ENCODE measurements around the gene PTDSS2. TPM values are rescaled to one million over a fixed set of nuclear protein-coding genes. Genes with fewer than 3 reads are reported as not detected.
A peak's percentile ranks its signal among the peaks of the same experiment; 100 is the strongest.

PTDSS2 gene
- polyA plus RNA-seq, 4 donors = 9.5 to 20.3 (median 15.4) TPM

- peaks cover 0 to 18% (median 0%) of the 10 kb centered on the region in 3 donors for H3K36me3 ChIP-seq (ENCODE audit: control insufficient read depth in 3 of 3, insufficient read depth in 2 of 3, low read depth in 1 of 3, low read length in 3 of 3)
- peak; percentile 93 to 98 for DNase-seq
- H3K9me3 ChIP-seq (ENCODE audit: control insufficient read depth in 2 of 2, insufficient read depth in 1 of 2, low read depth in 1 of 2, low read length in 1 of 2) = no peaks in the 10 kb centered on the region
- WGBS, 3 donors = 2 to 3% (median 2%) methylated on average over 45 to 55 of the region's 55 CpGs
- H3K27me3 ChIP-seq (ENCODE audit: control insufficient read depth in 3 of 3, insufficient read depth in 3 of 3, low read length in 3 of 3) = no peaks in the 10 kb centered on the region
- H3K4me3 ChIP-seq (ENCODE audit: low read depth in 1 of 3, low read length in 3 of 3) = peak overlapping the region; percentile 56 to 62 (median 57)
- H3K27ac ChIP-seq (ENCODE audit: low read depth in 1 of 3, low read length in 2 of 3) = peak overlapping the region; percentile 93 to 98 (median 96)
- peaks cover 0 to 64% (median 2%) of the 10 kb centered on the region in 3 donors for H3K4me1 ChIP-seq (ENCODE audit: control insufficient read depth in 3 of 3, insufficient read depth in 2 of 3, low read depth in 1 of 3, low read length in 2 of 3)
- no peak for FAIRE-seq
These were observed 2.0 kb upstream of the PTDSS2 start for GRCh38 chr11:447923-448731.

- WGBS, 3 donors = 2 to 4% (median 4%) methylated on average over 37 to 46 of the region's 46 CpGs
- peak overlapping the region in 2 of 3 donors; percentile 39 to 43 for H3K27ac ChIP-seq (ENCODE audit: low read depth in 1 of 3, low read length in 2 of 3)
- H3K4me1 ChIP-seq (ENCODE audit: control insufficient read depth in 3 of 3, insufficient read depth in 2 of 3, low read depth in 1 of 3, low read length in 2 of 3) = peaks cover 0 to 39% (median 2%) of the 10 kb centered on the region in 3 donors
- FAIRE-seq = no peak
- DNase-seq = peak; percentile 80 to 86
- peaks cover 0 to 43% (median 0%) of the 10 kb centered on the region in 3 donors for H3K36me3 ChIP-seq (ENCODE audit: control insufficient read depth in 3 of 3, insufficient read depth in 2 of 3, low read depth in 1 of 3, low read length in 3 of 3)
- H3K9me3 ChIP-seq (ENCODE audit: control insufficient read depth in 2 of 2, insufficient read depth in 1 of 2, low read depth in 1 of 2, low read length in 1 of 2) = no peaks in the 10 kb centered on the region
- no peaks in the 10 kb centered on the region for H3K27me3 ChIP-seq (ENCODE audit: control insufficient read depth in 3 of 3, insufficient read depth in 3 of 3, low read length in 3 of 3)
- H3K4me3 ChIP-seq (ENCODE audit: low read depth in 1 of 3, low read length in 3 of 3) = peak overlapping the region; percentile 85 to 92 (median 89)
These were observed 851 bp downstream of the PTDSS2 start for GRCh38 chr11:450809-451451.

- Histone ChIP-seq H3K27me3 (ENCODE audit: control insufficient read depth in 3 of 3, insufficient read depth in 3 of 3, low read length in 3 of 3) (no peaks in the 10 kb centered on the region), H3K4me3 (ENCODE audit: low read depth in 1 of 3, low read length in 3 of 3) (no peak overlapping the region), H3K4me1 (ENCODE audit: control insufficient read depth in 3 of 3, insufficient read depth in 2 of 3, low read depth in 1 of 3, low read length in 2 of 3) (peaks cover 0 to 32% (median under 1%) of the 10 kb centered on the region in 3 donors), H3K36me3 (ENCODE audit: control insufficient read depth in 3 of 3, insufficient read depth in 2 of 3, low read depth in 1 of 3, low read length in 3 of 3) (peaks cover 0 to 51% (median 0%) of the 10 kb centered on the region in 3 donors), H3K9me3 (ENCODE audit: control insufficient read depth in 2 of 2, insufficient read depth in 1 of 2, low read depth in 1 of 2, low read length in 1 of 2) (no peaks in the 10 kb centered on the region), H3K27ac (ENCODE audit: low read depth in 1 of 3, low read length in 2 of 3) (no peak overlapping the region)
- FAIRE-seq (no peak), DNase-seq (no peak)
- 88 to 92% (median 90%) methylated on average over 11 to 14 of the region's 14 CpGs for WGBS, 3 donors
These were observed 1.7 kb downstream of the PTDSS2 start for GRCh38 chr11:451738-452137.

GRCh38 chr11:452203-452744, 2.2 kb downstream of the PTDSS2 start:
- no peak overlapping the region for H3K4me3 ChIP-seq (ENCODE audit: low read depth in 1 of 3, low read length in 3 of 3)
- no peak for FAIRE-seq
- 90 to 94% (median 93%) methylated on average over 11 to 12 of the region's 12 CpGs for WGBS, 3 donors
- H3K9me3 ChIP-seq (ENCODE audit: control insufficient read depth in 2 of 2, insufficient read depth in 1 of 2, low read depth in 1 of 2, low read length in 1 of 2) = no peaks in the 10 kb centered on the region
- DNase-seq = no peak
- H3K36me3 ChIP-seq (ENCODE audit: control insufficient read depth in 3 of 3, insufficient read depth in 2 of 3, low read depth in 1 of 3, low read length in 3 of 3) = peaks cover 0 to 54% (median 0%) of the 10 kb centered on the region in 3 donors
- peaks cover 0 to 27% (median 0%) of the 10 kb centered on the region in 3 donors for H3K4me1 ChIP-seq (ENCODE audit: control insufficient read depth in 3 of 3, insufficient read depth in 2 of 3, low read depth in 1 of 3, low read length in 2 of 3)
- H3K27ac ChIP-seq (ENCODE audit: low read depth in 1 of 3, low read length in 2 of 3) = no peak overlapping the region
- H3K27me3 ChIP-seq (ENCODE audit: control insufficient read depth in 3 of 3, insufficient read depth in 3 of 3, low read length in 3 of 3) = no peaks in the 10 kb centered on the region

GRCh38 chr11:452916-453527, 2.9 kb downstream of the PTDSS2 start:
- 90 to 92% (median 91%) methylated on average over 19 of the region's 19 CpGs for WGBS, 3 donors
- Histone ChIP-seq H3K27ac (ENCODE audit: low read depth in 1 of 3, low read length in 2 of 3) (no peak overlapping the region), H3K4me1 (ENCODE audit: control insufficient read depth in 3 of 3, insufficient read depth in 2 of 3, low read depth in 1 of 3, low read length in 2 of 3) (peaks cover 0 to 24% (median 0%) of the 10 kb centered on the region in 3 donors), H3K36me3 (ENCODE audit: control insufficient read depth in 3 of 3, insufficient read depth in 2 of 3, low read depth in 1 of 3, low read length in 3 of 3) (peaks cover 0 to 61% (median 0%) of the 10 kb centered on the region in 3 donors), H3K4me3 (ENCODE audit: low read depth in 1 of 3, low read length in 3 of 3) (no peak overlapping the region), H3K9me3 (ENCODE audit: control insufficient read depth in 2 of 2, insufficient read depth in 1 of 2, low read depth in 1 of 2, low read length in 1 of 2) (no peaks in the 10 kb centered on the region), H3K27me3 (ENCODE audit: control insufficient read depth in 3 of 3, insufficient read depth in 3 of 3, low read length in 3 of 3) (no peaks in the 10 kb centered on the region)
- FAIRE-seq (no peak), DNase-seq (no peak)

- no peaks in the 10 kb centered on the region for H3K27me3 ChIP-seq (ENCODE audit: control insufficient read depth in 3 of 3, insufficient read depth in 3 of 3, low read length in 3 of 3)
- WGBS, 3 donors = 90 to 94% (median 93%) methylated on average over 13 of the region's 13 CpGs
- H3K36me3 ChIP-seq (ENCODE audit: control insufficient read depth in 3 of 3, insufficient read depth in 2 of 3, low read depth in 1 of 3, low read length in 3 of 3) = peaks cover 0 to 61% (median 0%) of the 10 kb centered on the region in 3 donors
- FAIRE-seq (no peak), DNase-seq (no peak)
- H3K4me1 ChIP-seq (ENCODE audit: control insufficient read depth in 3 of 3, insufficient read depth in 2 of 3, low read depth in 1 of 3, low read length in 2 of 3) = peaks cover 0 to 23% (median 0%) of the 10 kb centered on the region in 3 donors
- no peak overlapping the region for H3K4me3 ChIP-seq (ENCODE audit: low read depth in 1 of 3, low read length in 3 of 3)
- no peaks in the 10 kb centered on the region for H3K9me3 ChIP-seq (ENCODE audit: control insufficient read depth in 2 of 2, insufficient read depth in 1 of 2, low read depth in 1 of 2, low read length in 1 of 2)
- no peak overlapping the region for H3K27ac ChIP-seq (ENCODE audit: low read depth in 1 of 3, low read length in 2 of 3)
These were observed 3.5 kb downstream of the PTDSS2 start for GRCh38 chr11:453564-453963.

- Histone ChIP-seq H3K4me3 (ENCODE audit: low read depth in 1 of 3, low read length in 3 of 3) (no peak overlapping the region), H3K27me3 (ENCODE audit: control insufficient read depth in 3 of 3, insufficient read depth in 3 of 3, low read length in 3 of 3) (no peaks in the 10 kb centered on the region), H3K4me1 (ENCODE audit: control insufficient read depth in 3 of 3, insufficient read depth in 2 of 3, low read depth in 1 of 3, low read length in 2 of 3) (peaks cover 0 to 18% (median 0%) of the 10 kb centered on the region in 3 donors), H3K27ac (ENCODE audit: low read depth in 1 of 3, low read length in 2 of 3) (no peak overlapping the region), H3K9me3 (ENCODE audit: control insufficient read depth in 2 of 2, insufficient read depth in 1 of 2, low read depth in 1 of 2, low read length in 1 of 2) (no peaks in the 10 kb centered on the region), H3K36me3 (ENCODE audit: control insufficient read depth in 3 of 3, insufficient read depth in 2 of 3, low read depth in 1 of 3, low read length in 3 of 3) (peaks cover 0 to 61% (median 0%) of the 10 kb centered on the region in 3 donors)
- 92 to 93% (median 92%) methylated on average over 9 of the region's 9 CpGs for WGBS, 3 donors
- DNase-seq = no peak
- no peak for FAIRE-seq
These were observed 4.0 kb downstream of the PTDSS2 start for GRCh38 chr11:454043-454442.
